Lung (tissue), 12 donors: Measurements from ENCODE around the gene MYO7A. TPM values are rescaled to one million over a fixed set of nuclear protein-coding genes. Genes with fewer than 3 reads are reported as not detected.

ENCODE experiments used
- ATAC-seq: fragments of 200-7000 bp; cut with Tn5 transposase; one replicate; pipeline ENCODE4 v1.9.1; 2020; ENCODE audit warnings: moderate number of reproducible peaks; ENCODE audit not compliant: insufficient read depth, low FRiP score
- DNase-seq, 3 donors: peaks; one replicate each; pipeline ENCODE4 v3.0.0-alpha.2; 2013 to 2017
- H3K27ac ChIP-seq, 2 donors: one replicate each; pipeline ENCODE4 v1.5.1; 2013; ENCODE audit warnings: mild to moderate bottlenecking in 2 of 2, moderate library complexity in 2 of 2, control low read depth in 1 of 2, inconsistent platforms in 1 of 2, low read depth in 1 of 2, low read length in 1 of 2
- H3K27me3 ChIP-seq, 3 donors: one replicate each; pipeline ENCODE4 v1.5.1; 2013; ENCODE audit warnings: low read length in 2 of 3; ENCODE audit not compliant: control insufficient read depth in 3 of 3, insufficient read depth in 3 of 3
- H3K36me3 ChIP-seq, 4 donors: one replicate each; pipeline ENCODE4 v1.5.1; 2013; ENCODE audit warnings: low read length in 4 of 4, mild to moderate bottlenecking in 1 of 4, moderate library complexity in 1 of 4; ENCODE audit not compliant: control insufficient read depth in 4 of 4, insufficient read depth in 4 of 4
- H3K4me1 ChIP-seq, 5 donors: one replicate each; pipeline ENCODE4 v1.5.1; 2013; ENCODE audit warnings: low read length in 5 of 5, mild to moderate bottlenecking in 2 of 5, moderate library complexity in 1 of 5; ENCODE audit not compliant: control insufficient read depth in 5 of 5, insufficient read depth in 5 of 5
- H3K4me3 ChIP-seq: one replicate; pipeline ENCODE4 v1.5.1; 2013; ENCODE audit warnings: mild to moderate bottlenecking, control low read depth, moderate library complexity
- H3K9ac ChIP-seq, 2 donors: one replicate each; pipeline ENCODE4 v1.5.1; 2013; ENCODE audit warnings: low read length in 2 of 2, control low read depth in 1 of 2; ENCODE audit not compliant: insufficient read depth in 1 of 2
- H3K9me3 ChIP-seq, 4 donors: one replicate each; pipeline ENCODE4 v1.5.1; 2013; ENCODE audit warnings: low read length in 3 of 4, mild to moderate bottlenecking in 1 of 4, moderate library complexity in 1 of 4; ENCODE audit not compliant: control insufficient read depth in 4 of 4, insufficient read depth in 3 of 4
- CTCF ChIP-seq: IDR thresholded peaks from 2 replicates; pipeline ENCODE4 v1.5.1; 2012; ENCODE audit warnings: mild to moderate bottlenecking; ENCODE audit errors: control extremely low read depth, extremely low read depth
- WGBS, 2 donors: extraction: QIAGEN DNeasy Blood & Tissue Kit; methylation state at CpG; one replicate each; pipeline ENCODE4 v1.1.7; 2013; 5-methylcytosine and 5-hydroxymethylcytosine counted together
- polyA plus RNA-seq, 2 donors: library from polyadenylated mRNA; stranded (reverse); fragments of 200-250 nt; gene quantifications; one replicate each; pipeline ENCODE4 v1.2.1, GENCODE V29; 2013
- total RNA-seq, 2 donors: library from RNA; depleted of rRNA in 1 of 2; stranded (reverse); fragments of >200 nt in 1 of 2; gene quantifications; one replicate each; pipeline ENCODE4 v1.2.1, GENCODE V29; 2014 to 2021
- donor health status: control.
- donor health status: control.
- donor health status: Bipolar disorder and iron deficiency.
- donor health status: healthy.
- donor health status: DM: yes; HTN: yes; CAD: no.

The MYO7A gene
- total and polyA plus RNA-seq, 4 donors = 1.8 to 10.2 (median 6.3) TPM

DNA sequence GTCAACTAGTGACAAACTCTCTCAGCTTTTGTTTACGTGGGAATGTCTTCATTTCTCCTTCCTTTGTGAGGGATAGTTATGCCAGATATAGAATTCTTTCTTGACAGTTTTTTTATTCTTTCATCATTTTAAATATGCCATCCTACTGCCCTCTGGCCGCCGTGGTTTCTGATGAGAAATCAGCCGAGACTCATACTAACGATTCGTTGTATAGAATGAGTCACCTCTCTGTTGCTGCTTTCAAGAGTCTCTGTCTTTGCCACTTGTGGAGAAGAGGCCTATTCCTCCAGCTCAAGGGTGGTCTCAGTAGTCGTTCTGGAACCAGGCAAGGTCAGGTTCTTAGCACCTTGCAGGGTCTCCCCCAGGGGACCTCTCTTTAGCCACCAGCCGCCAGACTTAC lies 8.0 kb downstream of the MYO7A start:
- peaks cover 0 to 19% (median 5%) of the 10 kb centered on the region in 5 donors for H3K4me1 ChIP-seq
- no peak for TF ChIP-seq CTCF
- peaks cover 0 to 25% (median 20%) of the 10 kb centered on the region in 3 donors for H3K27me3 ChIP-seq
- H3K4me3 ChIP-seq = no peak overlapping the region
- no peak overlapping the region for H3K9ac ChIP-seq
- H3K9me3 ChIP-seq = no peaks in the 10 kb centered on the region
- H3K27ac ChIP-seq = no peak overlapping the region
- no peak for DNase-seq
- ATAC-seq = no peak
- 76 to 88% methylated on average over 8 of the region's 8 CpGs for WGBS, 2 donors
- no peaks in the 10 kb centered on the region for H3K36me3 ChIP-seq

DNA sequence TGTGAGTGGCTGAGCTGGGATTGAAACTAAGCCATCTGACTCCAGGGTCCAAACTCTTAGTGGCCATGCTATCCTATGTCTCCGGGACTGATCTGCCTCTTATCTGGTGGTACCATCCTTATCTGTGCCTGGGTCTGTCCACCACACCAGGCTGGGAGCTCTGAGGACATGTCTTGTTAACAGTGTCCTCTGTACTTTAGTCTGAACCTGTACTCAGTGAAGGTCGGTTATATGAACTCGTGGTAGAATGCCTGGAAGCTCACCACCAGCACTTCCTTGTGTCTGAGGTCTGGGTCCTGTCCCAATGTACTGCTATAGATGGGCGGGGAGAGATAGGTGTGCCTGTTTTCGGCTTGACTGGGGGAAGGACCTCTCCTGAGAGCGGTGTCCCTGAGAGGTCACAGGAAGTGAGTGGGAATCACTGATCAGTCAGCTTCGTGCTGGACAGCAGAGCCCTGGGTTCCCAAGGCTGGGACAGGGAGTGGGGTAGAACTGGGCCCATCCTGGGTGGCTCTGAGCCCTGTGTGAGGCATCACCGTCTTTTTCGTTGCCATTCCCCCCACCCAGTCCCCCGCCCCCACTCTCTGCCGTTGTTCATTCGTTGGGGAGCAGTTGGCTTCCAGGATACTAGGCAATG lies 8.9 kb downstream of the MYO7A start:
- DNase-seq = no peak
- H3K36me3 ChIP-seq = no peaks in the 10 kb centered on the region
- H3K27ac ChIP-seq = no peak overlapping the region
- H3K4me3 ChIP-seq = no peak overlapping the region
- WGBS, 2 donors = 78 to 79% methylated on average over 12 of the region's 12 CpGs
- no peak overlapping the region for H3K9ac ChIP-seq
- H3K4me1 ChIP-seq = peaks cover 0 to 13% (median 7%) of the 10 kb centered on the region in 5 donors
- no peak for TF ChIP-seq CTCF
- peaks cover 0 to 25% (median 20%) of the 10 kb centered on the region in 3 donors for H3K27me3 ChIP-seq
- H3K9me3 ChIP-seq = no peaks in the 10 kb centered on the region
- ATAC-seq = no peak

- WGBS, 2 donors = 82 to 87% methylated on average over 11 of the region's 11 CpGs
- no peak for DNase-seq
- Histone ChIP-seq H3K27ac (no peak overlapping the region), H3K9ac (no peak overlapping the region), H3K36me3 (no peaks in the 10 kb centered on the region), H3K27me3 (peaks cover 0 to 25% (median 20%) of the 10 kb centered on the region in 3 donors), H3K4me3 (no peak overlapping the region), H3K9me3 (no peaks in the 10 kb centered on the region), H3K4me1 (peaks cover 0 to 13% (median 7%) of the 10 kb centered on the region in 5 donors)
- no peak for ATAC-seq
- no peak for TF ChIP-seq CTCF
These were observed 9.4 kb downstream of the MYO7A start for GRCh38 chr11:77137421-77137820.
